Skeletal muscle cell (primary cell): Measurements from ENCODE around the gene PIGO.
A peak's percentile ranks its signal among the peaks of the same experiment; 100 is the strongest.

ENCODE experiments used
- DNase-seq: peaks from one replicate; pipeline ENCODE4 v3.0.0-alpha.2; 2010; ENCODE audit warnings: low read depth
- H3K4me3 ChIP-seq: 2 replicates; pipeline ENCODE4 v1.5.1; 2011; ENCODE audit warnings: low read depth, mild to moderate bottlenecking, control low read depth, low read length, moderate library complexity

The PIGO gene

GRCh38 chr9:35074141-35074540 lies 22.2 kb downstream of the PIGO start:
- H3K4me3 ChIP-seq: no peak overlapping the region
- DNase-seq: no peak

- H3K4me3 ChIP-seq: peak overlapping the region; percentile 30
- DNase-seq: no peak
These were observed 23.1 kb downstream of the PIGO start for GRCh38 chr9:35073279-35073612.

DNA sequence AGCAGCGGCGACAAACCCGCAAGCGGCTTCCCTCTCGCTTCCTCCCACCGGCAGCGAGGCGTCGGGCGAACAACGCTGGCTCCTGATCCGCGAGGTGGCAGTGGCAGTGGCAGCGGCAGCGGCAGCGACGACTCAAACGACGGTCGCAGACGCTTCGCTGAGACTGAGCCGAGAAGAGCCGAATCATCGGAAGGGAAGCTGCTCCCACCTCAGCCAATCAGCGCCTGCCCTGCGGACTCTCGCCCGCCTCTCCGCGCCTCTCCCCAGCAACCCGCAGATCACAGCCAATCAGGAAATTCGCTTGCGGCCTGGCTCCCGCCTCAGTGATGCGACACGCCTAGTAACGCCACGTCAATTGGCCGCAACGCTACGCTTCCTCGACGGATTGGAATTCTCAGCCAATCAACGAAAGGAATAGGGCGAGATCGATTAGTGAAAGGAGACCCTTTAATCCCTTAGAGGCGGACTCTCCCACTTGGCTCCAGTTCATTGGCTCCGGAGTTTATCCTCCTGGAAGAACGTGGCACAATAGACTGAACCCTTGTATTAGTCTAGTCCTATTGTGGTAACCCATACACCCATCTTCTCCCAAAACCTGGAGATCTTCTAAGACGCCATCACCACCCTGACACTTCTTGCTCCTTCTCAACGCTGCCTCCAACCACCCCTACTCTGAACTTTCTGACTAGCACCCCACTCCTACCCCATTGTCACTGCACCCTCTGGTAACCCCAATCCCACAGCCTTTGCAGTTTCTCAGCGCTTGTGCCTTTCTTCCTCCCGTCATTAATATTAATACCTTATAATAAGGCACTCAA lies 23.7 kb downstream of the PIGO start, which contains the start of gene VCP:
TSS of gene VCP (minus strand) at position 165 of the 818 bp plus-strand sequence. CDS start 272 bp downstream, outside the sequence.
- DNase-seq: peak; percentile 98
- H3K4me3 ChIP-seq: peak within 1 kb of the TSS; percentile 92

GRCh38 chr9:35071814-35072460 lies 24.5 kb downstream of the PIGO start:
- H3K4me3 ChIP-seq: peak overlapping the region; percentile 92
- DNase-seq: peak; percentile 63

DNA sequence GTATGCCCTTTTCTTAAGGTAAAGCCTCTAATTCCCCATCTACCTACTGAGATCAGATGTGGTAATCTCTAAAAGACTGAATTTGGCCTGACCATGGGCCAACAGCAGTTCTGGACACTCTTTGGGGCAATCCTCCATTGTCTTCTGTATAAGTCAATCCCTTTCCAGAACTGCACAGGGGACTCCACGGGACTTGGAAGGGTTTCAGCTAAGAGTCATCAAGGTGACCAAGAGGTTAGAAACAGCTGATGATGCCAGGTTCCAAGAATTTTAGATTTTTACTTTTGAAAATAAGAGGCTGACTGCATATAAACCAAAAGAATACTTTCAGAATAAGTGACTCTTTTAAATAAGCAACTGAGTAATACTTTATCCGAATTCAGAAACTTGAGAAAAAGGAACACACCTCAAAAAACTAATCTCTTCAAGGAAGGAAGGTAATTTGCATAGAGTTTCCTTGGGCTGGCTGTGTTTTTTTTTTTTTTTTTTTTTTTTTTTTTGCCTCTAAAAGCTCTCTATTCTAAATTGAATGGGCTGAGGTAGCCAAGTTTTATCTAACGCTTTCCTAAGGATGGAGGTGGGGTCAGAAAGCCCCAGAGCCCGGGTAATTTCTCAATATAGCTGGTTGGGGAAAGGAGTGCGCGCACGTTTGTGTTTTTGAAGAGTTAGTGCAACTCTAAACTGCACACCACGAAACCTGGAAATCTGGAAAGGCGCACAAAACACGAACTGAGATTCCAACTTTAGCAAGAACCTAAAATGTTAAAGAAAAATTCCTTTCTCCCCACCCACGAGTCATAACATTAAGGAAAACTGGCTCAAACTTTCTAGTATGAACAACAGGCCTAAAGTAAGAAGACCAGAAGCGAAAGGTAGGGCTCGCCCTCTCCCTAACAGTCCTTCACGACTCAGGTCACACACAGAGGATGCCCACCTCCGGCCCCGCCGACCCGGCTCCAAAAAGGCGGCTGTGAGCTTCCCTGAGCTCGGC lies 25.3 kb downstream of the PIGO start:
- H3K4me3 ChIP-seq: peak overlapping the region; percentile 92
- no peak for DNase-seq

DNA sequence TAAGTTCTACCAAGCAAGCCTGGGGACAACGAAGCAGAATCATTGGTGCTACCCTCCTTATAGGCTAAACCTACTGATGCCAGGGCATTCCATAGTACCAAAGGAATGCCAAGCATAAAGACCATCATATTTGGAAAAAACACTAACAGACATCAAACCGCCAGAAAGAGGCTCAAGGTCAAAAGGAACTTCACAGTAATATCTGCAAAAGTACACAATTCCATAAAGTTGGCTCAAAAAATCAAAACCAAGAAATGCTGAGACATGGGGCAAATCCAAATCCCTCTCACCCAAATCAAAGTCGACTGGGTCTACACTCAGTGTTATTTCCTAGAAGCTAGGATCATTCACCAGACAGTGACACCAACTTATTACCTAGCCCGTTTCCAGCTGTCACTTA lies 27.4 kb downstream of the PIGO start:
- no peak overlapping the region for H3K4me3 ChIP-seq
- no peak for DNase-seq

DNA sequence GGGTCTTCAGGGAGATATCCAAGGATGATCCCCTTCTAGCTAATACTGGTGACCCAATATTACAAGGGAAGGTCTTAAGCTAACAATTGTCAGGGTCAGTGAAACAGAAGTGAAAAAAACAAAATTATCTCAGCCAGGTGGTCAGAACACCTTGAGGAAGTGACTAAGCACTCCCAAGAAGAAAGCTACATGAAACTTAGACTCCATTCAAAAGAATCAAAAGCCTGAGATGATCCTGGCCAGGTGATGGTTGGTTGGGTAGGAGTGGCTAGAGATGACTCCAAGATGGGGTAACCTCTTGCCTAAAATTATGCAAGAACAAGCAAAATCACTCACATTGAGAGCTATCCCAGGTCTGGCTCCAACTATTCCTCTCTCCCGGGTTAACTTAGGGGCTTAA lies 29.3 kb downstream of the PIGO start:
- DNase-seq: no peak
- H3K4me3 ChIP-seq: no peak overlapping the region

DNA sequence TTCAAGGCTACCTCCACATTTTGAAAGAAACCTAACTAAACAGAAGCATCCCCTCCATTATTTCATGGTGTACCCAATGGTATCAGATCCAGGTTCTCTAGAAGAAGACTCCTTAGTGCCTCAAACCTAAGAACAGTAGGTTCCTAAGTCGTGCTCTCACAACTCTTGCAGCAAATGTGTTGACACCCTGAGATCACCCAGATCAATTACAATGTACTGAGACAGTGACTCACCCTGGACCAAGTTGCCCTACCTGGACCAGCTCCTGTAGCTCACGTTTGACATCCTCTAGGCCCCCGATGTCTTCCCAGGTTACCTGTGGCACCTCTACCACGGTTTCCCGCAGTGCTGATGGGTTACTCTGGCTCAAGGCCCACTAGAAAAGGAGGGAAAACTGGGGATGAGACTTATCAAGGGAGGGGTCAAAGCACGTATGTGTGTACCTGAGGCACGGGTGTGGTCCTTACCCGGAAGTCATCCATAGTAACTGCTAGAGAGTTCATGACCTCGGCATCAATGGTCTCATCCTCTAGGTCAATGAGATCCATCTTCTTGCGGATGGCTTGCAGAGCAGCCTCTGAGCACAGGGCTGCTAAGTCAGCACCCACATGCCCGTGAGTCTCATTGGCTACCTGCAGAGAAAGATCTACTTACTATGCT lies 35.7 kb downstream of the PIGO start:
- no peak overlapping the region for H3K4me3 ChIP-seq
- no peak for DNase-seq

GRCh38 chr9:35059438-35059837 lies 37.0 kb downstream of the PIGO start:
- no peak for DNase-seq
- H3K4me3 ChIP-seq: no peak overlapping the region

DNA sequence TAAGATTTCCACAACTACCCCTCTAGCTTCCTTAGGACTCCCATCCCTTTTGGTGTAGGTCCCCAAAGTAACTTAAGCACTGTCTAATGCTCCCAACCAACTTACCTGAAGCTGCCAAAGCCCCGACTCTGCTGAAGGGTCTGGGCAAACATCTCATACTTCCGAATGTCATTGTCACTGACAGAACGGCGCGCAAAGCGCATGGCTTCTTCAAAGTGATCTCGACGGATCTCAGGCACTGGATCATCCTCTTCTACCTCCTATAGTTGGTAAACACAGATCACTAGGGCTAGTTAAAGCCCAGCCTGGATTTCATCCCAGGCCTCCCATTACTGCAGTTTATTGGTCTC lies 39.1 kb downstream of the PIGO start:
- no peak overlapping the region for H3K4me3 ChIP-seq
- DNase-seq: no peak

DNA sequence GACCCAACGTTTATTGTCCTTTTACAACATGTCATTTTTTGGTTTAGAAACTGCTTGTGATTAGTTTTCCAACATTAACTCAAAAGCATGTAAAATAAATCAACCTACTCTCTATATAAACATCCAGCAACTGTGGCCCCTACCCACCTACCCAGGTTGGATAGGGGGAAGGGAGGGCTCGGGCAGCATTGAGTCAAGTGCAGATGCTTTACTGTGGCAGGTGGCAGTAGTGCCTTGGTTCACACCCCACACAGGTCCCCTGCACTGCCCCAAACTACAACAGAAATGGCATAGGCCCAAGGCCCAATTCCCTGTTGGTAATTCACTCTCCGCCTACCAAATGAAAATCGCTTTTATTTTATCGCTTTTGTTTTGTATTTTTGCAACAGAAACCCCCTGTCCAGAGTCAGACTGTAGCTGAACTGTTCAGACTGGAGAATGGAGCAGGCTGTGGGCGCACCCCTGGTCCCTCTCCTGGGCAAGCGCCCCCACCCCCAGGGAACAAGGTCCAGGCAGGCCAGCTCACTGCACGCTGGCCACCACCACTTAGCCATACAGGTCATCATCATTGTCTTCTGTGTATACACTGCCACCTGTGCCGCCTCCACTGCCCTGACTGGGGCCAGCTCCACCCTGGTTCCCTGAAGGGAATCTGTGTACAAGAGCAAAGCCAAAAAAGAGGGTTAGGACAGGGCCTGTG lies 39.7 kb downstream of the PIGO start:
- no peak for DNase-seq

GRCh38 chr9:35054871-35055644 lies 41.3 kb downstream of the PIGO start:
- no peak for DNase-seq
- H3K4me3 ChIP-seq: no peak overlapping the region

More for the DNA sequence above, 39.7 kb downstream of the PIGO start:
- H3K4me3 ChIP-seq: no peak overlapping the region

- no peak for DNase-seq
- H3K4me3 ChIP-seq: no peak overlapping the region
These were observed 42.1 kb downstream of the PIGO start for GRCh38 chr9:35054185-35054835.

GRCh38 chr9:35051069-35051967 lies 45.1 kb downstream of the PIGO start:
- no peak overlapping the region for H3K4me3 ChIP-seq
- DNase-seq: no peak

- DNase-seq: no peak
These were observed 47.9 kb downstream of the PIGO start for GRCh38 chr9:35048511-35048910.

GRCh38 chr9:35044071-35044470 lies 52.3 kb downstream of the PIGO start:
- H3K4me3 ChIP-seq: no peak overlapping the region
- no peak for DNase-seq

More at GRCh38 chr9:35048511-35048910, 47.9 kb downstream of the PIGO start:
- no peak overlapping the region for H3K4me3 ChIP-seq
